HFF-Myc (cell line): ENCODE results near the gene SNX27.
A peak's percentile ranks its signal among the peaks of the same experiment; 100 is the strongest.

Experiments
- DNase-seq: peaks from one replicate; pipeline ENCODE4 v3.0.0-alpha.2; 2011; ENCODE audit warnings: low read depth; ENCODE audit errors: extremely low read depth
- H3K4me3 ChIP-seq: replicated peaks from 2 replicates; pipeline ENCODE4 v1.5.1; 2011; ENCODE audit warnings: low read depth, mild to moderate bottlenecking, control low read depth, low read length
- TF ChIP-seq, protein P1 (sequence below): IDR thresholded peaks from 2 replicates; pipeline ENCODE4 v1.5.1; 2012; ENCODE audit warnings: mild to moderate bottlenecking, low read depth, low read length, control low read depth; ENCODE audit errors: missing control alignments

The SNX27 gene

DNA sequence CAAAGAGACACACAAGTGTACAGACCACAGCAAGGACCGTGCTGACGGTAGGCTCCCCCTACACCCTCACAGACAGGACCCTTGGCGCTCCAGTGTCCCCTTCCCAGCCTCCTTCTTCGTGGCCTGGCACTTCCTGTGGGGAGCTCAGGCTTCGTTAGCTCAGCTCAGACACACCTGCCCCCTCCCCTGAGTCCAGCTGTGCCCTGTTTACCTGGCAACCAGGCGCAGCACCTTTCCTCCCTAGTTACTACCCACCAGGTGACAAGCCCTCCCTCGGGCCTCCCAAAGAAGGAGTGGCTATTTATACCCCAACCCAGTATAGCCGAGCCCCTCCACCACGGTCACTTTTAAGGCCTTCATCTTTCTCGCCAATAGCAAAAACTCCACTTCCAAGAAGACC, 100.1 kb downstream of the SNX27 start:
- DNase-seq: no peak
- TF ChIP-seq, protein P1, sequence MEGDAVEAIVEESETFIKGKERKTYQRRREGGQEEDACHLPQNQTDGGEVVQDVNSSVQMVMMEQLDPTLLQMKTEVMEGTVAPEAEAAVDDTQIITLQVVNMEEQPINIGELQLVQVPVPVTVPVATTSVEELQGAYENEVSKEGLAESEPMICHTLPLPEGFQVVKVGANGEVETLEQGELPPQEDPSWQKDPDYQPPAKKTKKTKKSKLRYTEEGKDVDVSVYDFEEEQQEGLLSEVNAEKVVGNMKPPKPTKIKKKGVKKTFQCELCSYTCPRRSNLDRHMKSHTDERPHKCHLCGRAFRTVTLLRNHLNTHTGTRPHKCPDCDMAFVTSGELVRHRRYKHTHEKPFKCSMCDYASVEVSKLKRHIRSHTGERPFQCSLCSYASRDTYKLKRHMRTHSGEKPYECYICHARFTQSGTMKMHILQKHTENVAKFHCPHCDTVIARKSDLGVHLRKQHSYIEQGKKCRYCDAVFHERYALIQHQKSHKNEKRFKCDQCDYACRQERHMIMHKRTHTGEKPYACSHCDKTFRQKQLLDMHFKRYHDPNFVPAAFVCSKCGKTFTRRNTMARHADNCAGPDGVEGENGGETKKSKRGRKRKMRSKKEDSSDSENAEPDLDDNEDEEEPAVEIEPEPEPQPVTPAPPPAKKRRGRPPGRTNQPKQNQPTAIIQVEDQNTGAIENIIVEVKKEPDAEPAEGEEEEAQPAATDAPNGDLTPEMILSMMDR: no peak

DNA sequence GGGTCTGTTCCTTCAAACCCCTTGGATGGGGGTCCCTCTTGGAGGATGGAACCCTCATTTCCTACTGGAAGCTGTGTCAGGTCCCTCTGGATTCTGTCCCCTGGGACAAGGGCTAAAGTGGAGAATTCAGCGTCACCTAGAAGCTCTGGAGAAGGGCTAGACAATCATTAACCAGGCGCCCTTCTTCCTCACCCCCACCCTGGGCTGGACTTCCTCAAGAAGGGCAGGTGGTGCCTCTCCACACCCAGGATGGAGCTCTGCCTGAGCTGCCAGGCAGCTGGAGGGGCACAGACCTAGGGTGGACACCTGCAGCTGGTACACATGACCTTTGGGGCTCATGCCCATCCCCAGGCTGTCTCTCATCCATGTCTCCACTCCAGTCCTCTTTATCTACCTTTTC, 101.2 kb downstream of the SNX27 start:
- TF ChIP-seq, protein P1: no peak
- H3K4me3 ChIP-seq: no peak overlapping the region
- DNase-seq: no peak

More for the DNA sequence above, 100.1 kb downstream of the SNX27 start:
- no peak overlapping the region for H3K4me3 ChIP-seq

DNA sequence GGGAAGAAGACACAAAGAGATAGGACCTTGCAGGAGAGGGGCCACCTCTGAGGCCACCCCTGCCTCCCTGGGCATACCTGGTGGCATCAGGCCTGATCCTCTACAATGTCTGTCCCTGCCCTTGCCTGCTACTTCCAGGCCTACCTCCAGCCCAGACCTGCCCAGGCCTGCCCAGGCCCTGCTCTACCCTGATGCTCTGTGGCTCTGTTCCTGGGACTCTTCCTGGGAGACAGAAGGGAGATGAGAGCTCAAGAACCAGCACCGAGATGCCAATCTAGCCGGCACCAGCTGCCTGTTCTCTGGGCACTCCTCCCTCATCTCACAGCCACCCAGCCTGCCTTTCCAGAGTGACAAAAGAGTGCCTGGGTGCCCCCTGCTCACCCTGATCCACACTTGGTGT, 102.0 kb downstream of the SNX27 start:
- TF ChIP-seq, protein P1: no peak
- no peak overlapping the region for H3K4me3 ChIP-seq
- no peak for DNase-seq

DNA sequence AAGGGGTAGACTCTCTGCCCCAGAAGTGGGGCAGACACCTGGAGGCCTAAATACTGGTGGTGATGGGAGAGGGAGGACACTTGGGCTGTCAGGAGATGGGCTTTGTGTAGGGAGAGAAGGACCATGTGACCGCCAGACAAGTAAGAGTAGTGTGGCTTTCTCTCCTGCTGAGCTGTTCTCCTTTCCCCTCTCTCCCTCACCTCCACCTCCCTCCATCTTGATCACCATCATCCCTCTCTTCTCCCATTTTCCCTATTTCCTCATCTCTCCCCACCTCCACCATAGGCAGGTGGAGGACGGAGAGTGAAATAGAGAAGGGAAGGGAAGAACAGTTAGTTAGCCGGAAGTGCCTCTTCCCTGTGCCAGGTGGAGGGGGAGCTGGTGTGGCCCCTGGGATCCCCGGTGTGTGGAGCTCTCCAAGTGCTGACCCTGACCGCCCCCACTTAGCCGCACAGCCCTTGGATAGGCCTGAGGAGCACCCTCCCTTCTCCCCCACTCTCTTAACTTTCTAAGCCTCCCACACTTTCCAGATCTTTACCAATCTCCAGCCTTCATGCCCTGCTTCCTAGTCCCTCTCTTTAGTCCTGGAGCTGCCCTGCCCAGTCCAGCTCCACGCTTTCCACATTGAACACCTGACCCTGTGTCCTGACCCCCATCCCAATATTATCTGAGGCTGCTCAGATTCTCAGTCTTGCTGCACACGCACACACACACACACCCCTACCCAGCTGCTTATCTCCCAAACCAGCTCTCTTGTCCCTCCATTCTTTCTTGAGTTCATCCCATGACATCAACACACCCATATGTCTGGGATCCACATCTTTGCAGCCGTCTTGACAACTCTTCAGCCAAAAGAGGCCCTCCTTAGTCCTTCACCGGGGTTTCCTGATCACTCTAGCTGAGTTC, 103.2 kb downstream of the SNX27 start:
- DNase-seq: no peak
- H3K4me3 ChIP-seq: no peak overlapping the region
- TF ChIP-seq, protein P1: no peak

DNA sequence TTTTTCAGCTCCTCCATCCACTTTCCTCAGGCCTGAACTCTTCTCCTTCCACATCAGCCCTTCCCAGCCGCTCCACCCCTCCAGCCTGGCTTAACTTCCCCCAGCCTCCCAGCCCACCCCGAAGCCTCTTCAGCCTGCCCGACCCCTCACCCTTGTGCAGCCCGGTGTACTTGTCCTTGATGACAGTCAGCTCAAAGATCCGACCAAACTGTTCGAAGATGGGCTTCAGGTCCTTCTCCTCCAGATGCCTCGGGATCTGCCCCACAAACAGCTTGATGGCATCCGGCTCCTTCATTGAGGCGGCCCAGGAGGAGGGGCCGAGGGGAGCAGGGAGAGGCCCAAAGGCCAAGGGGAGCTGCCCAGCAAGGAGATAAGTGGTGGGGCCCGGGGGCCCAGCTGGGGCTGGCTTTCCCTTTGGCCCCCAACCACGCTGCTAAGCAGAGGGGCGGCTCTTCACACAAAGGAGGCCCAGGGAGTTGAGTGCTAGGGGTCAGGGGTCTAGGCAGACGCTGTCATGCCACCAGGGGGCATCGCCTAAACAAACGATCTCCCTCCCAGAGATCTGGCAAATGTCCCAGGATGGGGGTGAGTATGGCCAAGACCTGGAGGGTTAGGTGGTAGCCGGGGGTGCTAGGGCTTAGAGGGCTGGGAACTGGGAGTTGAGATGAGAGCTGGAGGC, 104.0 kb downstream of the SNX27 start:
- DNase-seq: no peak
- H3K4me3 ChIP-seq: no peak overlapping the region

DNA sequence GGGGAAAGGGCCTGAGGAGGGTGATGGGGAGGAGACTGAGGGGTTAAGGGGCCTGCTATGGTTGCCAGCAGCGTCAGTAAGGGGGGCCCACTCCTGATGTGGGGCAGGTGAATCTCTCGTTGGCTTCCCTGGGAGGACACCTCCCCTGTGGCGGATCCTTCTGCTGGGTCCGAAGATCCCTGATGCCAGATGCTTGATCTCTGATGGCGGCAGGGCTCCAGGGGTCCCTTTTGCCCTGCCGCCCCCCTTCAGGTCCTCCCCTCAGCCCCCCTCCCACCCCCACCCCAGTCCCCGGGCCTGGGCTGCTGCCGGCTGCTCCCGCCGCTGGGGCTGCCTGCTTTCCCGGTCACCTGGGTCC, 104.5 kb downstream of the SNX27 start:
- no peak for DNase-seq
- TF ChIP-seq, protein P1: no peak
- no peak overlapping the region for H3K4me3 ChIP-seq

More for the DNA sequence above, 104.0 kb downstream of the SNX27 start:
- TF ChIP-seq, protein P1: peak; percentile 18
